ENCODE measurements around the gene LNP1. TPM values are rescaled to one million over a fixed set of nuclear protein-coding genes. Genes with fewer than 3 reads are reported as not detected.

LNP1 gene
- total and polyA plus RNA-seq, 10 of the 15 experiments (the other 5 are each of a cell fraction or from before 2014, with no cell fraction given), result 2.1 to 4.2 (median 2.7) TPM

GRCh38 chr3:100400419-100400779 is 940 bp upstream of the LNP1 start:
- in situ Hi-C loops (cut with MboI), result no loop called here
- Histone ChIP-seq H3K9me3 (replicated peaks; ENCODE audit: control insufficient read depth, insufficient read depth, low read length) (no peaks in the 10 kb centered on the region), H3K36me3 (ENCODE audit: control insufficient read depth in 2 of 2, insufficient read depth in 2 of 2, low read length in 1 of 2) (no peaks in the 10 kb centered on the region; a peak in 1 of 4 replicates), H3K9ac (ENCODE audit: control insufficient read depth, insufficient read depth, low read length) (peak overlapping the region; percentile 81), H4K20me1 (ENCODE audit: control insufficient read depth, insufficient read depth) (no peaks in the 10 kb centered on the region), H3K4me3 (peak overlapping the region; percentile 73), H2AFZ (ENCODE audit: control insufficient read depth, low read depth, low read length) (peak overlapping the region; percentile 98), H3K79me2 (ENCODE audit: control insufficient read depth, insufficient read depth, low read length) (peaks cover 90% of the 10 kb centered on the region), H3K27me3 (replicated peaks in 1 of 2; ENCODE audit: control insufficient read depth in 2 of 2, insufficient read depth in 2 of 2, low read length in 1 of 2) (no peaks in the 10 kb centered on the region), H3K4me2 (ENCODE audit: control insufficient read depth, insufficient read depth) (peak overlapping the region; percentile 70), H3K27ac (ENCODE audit: control insufficient read depth, insufficient read depth) (peak overlapping the region; percentile 99), H3K4me1 (ENCODE audit: control insufficient read depth, insufficient read depth, low read length) (no peaks in the 10 kb centered on the region)
- BruUV-seq (replicated peaks), result no TSS peak
- intact Hi-C loops (cut with micrococcal nuclease; ENCODE audit: unreplicated experiment), result loop anchor here (2.0 to 5.0 kb wide), 2 partner anchors 192 to 310 kb away; no protein-coding TSS in a partner anchor
- ChIA-PET CTCF (interaction anchor here (1.3 kb wide), 1 partner anchor 62 kb away, joined by 3 read pairs; no protein-coding TSS in a partner anchor), RAD21 (ENCODE audit: unreplicated experiment) (interaction anchor here (1.0 kb wide), 1 partner anchor 62 kb away, joined by 3 read pairs; no protein-coding TSS in a partner anchor), POLR2A (interaction anchor here (0.6 to 3.1 kb wide), 4 partner anchors 9 to 370 kb away, joined by 3 to 16 read pairs (median 8); partner anchors contain the start of gene NIT2), SMC1A (ENCODE audit: uncharacterized antibody, unreplicated experiment) (interaction anchor here (1.3 to 1.9 kb wide), 4 partner anchors 14 to 532 kb away, joined by 3 to 5 read pairs (median 4); no protein-coding TSS in a partner anchor)
- TF ChIP-seq PKNOX1 (IDR thresholded peaks at IDR 0.05) (peak; percentile 18; the same call in 1 of the 2 replicates), YY1 (IDR thresholded peaks at IDR 0.05; ENCODE audit: low read depth, low read length) (no peak), MEF2A (IDR thresholded peaks at IDR 0.05; ENCODE audit: insufficient read depth, low read depth, low read length) (no peak), MTA2 (IDR thresholded peaks at IDR 0.05; ENCODE audit: low read depth) (no peak), SREBF2 (IDR thresholded peaks at IDR 0.05; ENCODE audit: low read length) (no peak), MTA3 (IDR thresholded peaks at IDR 0.05; ENCODE audit: borderline replicate concordance, low read length) (0 out of 2 replicates have a peak, but pooled peaks have one; percentile 14), WRNIP1 (IDR thresholded peaks at IDR 0.05; ENCODE audit: borderline replicate concordance, low read depth, low read length) (0 out of 2 replicates have a peak, but pooled peaks have one; percentile 57), CBX5 (IDR thresholded peaks at IDR 0.05; ENCODE audit: low read depth) (0 out of 2 replicates have a peak, but pooled peaks have one; percentile 25), LARP7 (IDR thresholded peaks at IDR 0.05) (0 out of 2 replicates have a peak, but pooled peaks have one; percentile 48)
- FAIRE-seq (no peak), ATAC-seq (peak; percentile 36), DNase-seq (ENCODE audit: low read depth, low spot score) (no peak)
- 1% methylated on average over 22 of the region's 22 CpGs for WGBS (ENCODE audit: insufficient coverage, insufficient replicate concordance, low lambda C conversion rate, missing lambda C conversion rate)
